ENCODE data around the gene ATP6V0B.

ATP6V0B gene

DNA sequence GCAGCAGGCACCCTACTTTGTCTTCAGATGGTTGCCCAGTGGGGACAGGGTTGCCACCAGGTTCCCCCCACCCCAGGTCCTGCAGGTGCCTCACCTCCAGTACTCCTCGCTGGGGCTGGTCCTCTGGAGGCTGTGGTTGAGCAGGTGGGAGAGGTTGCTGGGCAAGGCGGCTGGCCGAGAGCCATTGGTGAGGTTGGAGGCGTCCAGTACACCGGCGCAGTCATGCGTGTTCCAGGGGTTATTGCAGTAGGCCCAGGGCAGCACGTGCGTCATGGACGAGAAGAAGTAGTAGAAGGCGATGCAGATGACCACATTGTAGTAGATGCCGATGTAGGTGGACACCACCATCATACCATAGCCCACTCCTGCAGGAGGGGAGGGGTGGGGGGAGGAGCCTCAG, 33.5 kb downstream of the ATP6V0B start:
- DNase-seq (ENCODE audit: low spot score): no peak

DNA sequence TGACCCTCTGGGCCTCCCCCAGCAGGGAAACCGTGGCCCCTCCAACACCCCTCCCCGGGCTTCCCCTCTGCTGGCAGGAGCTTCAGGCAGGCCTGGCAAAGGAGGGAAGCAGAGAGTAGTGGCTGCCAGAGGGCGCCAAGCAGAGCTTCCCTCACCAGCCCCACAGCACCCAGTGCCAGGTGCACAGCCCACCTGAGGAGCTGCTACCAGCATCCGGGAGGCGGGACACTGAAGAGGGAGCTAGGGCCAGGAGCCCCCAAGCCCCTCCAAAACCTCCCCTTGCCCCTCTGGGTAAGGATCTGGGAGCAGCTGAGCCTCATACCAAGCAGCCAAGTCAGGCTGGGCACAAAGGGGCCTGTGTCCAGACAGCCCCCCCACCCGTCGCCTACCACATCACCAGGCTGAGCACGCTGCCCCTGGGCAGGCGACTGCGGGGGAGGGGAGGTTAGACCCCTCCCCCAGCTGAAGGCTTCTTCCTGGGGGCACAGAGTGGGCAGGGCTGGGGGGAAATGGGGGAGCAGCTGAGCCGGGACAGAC, 36.2 kb downstream of the ATP6V0B start:
- no peak for DNase-seq (ENCODE audit: low spot score)

DNA sequence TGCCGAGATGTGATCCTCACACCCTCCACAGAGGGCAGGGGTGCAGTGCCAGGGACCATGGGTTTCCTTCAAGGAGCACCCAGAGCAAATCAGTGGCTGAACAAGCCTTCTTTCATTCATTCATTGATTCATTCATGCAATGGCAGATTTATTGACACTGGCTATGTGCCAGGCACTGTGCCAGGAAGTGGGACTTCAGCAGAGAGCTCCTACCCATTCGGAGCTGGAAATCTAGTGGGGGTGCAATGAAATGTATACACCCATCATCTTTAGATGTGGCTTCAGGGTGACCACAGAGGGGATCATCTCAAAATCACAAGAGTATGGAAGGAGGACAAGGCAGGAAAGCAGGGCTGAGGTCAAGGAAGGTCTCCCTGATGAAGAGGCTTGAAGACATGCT, 37.6 kb downstream of the ATP6V0B start:
- no peak for DNase-seq (ENCODE audit: low spot score)

DNA sequence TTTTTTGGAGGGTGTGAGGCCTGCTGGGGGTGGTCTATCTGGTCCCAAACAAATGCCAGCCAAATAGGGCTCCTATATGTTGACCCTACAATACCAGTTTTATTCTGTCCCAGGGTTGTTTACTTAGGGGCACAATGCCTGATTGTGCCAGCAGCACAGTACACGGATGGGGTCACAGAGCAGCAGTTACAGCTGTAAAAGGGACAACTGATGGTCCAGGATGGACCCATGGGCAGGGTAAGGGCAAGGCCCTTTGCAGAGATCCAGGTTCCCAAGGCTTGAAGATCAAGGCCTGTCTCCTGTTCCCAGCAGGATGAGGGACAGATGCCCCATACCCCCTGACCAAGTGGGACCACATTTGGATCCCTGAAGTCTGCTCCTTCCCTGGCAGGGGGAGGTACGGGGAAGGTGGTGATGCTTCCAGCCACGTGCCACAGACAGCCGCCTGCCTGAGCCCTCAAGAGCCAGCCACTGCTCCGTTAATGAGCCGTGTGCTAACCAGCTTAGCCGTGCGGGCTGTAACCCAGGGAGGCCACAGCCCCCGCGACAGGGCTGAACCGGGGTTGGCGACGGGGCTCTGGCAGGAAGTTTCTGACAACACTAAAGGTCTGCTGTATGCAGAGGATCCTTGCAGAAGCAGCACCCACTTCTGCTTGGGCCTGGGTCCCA, 38.3 kb downstream of the ATP6V0B start:
- DNase-seq (ENCODE audit: low spot score): no peak

DNA sequence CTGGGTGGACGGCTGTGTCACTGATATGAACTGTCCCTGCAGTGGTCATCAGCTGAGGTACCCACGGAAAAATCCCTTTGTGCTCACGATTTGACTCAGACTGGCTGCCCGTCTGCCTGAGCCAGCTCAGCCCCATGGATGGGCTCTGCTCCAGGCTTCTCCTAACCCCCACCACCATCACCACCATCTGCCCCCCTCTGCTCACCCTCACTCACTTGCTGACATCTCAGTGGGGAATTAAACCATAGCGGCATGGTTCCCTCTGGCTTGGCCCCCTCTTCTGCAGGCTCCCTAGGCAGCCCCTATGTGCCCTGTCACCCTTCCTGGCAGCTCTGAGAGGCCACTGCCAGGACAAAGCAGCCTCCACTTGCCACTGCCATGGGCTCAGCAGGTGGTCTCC, 39.2 kb downstream of the ATP6V0B start:
- no peak for DNase-seq (ENCODE audit: low spot score)

DNA sequence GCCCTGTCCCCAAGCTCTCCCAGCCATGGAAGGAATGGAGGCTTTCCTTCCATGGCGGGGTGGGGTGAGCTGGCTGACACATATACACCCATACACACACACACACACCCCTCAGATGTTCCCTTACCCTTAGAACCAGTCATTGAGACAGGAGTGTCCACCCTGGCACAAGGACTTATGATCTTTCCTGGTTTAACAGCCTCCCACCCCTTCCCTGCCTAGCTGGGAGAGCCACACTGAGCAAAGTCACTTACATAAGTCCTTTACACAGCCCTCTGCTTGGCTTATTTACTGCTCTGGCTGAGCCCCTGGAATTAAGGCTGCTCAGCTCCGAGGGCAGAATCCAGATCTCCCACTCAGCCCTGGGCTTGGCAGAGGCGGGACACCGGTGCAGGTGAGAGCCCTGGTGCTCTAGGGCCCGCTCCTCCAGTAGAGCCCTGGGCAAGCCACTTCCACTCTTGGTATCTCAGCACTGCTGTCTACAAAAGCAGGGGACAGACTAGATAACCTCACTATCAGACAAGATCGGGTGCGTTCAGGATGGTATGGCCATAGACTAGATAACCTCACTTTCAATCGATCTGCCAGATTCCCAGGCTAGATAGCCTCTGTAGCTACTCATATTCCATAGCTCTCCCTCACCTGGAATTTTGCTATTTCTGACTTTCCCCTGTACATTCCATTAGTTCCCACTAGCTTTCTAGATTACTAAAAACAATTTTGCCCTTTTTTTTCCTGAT, 39.8 kb downstream of the ATP6V0B start:
- DNase-seq (ENCODE audit: low spot score): no peak

DNA sequence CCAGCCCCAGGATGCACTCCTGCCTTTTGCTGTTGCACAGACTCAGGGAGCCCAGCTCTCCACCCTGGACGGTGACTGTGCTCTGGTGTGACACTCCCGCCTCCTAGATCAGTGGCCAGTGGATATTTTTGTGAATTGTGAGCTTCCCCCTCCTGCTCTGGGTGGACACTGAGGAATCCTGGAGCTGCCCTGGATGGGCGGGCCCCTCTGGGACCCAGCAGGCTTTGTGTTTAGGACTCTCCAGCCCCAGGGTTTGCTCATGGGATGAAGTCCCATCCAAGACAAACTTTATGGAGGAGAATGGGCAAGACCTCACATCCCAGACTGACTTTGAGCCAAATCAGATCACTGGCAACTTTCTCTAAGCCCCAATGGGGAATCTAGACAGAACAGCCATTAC, 40.4 kb downstream of the ATP6V0B start:
- no peak for DNase-seq (ENCODE audit: low spot score)

DNA sequence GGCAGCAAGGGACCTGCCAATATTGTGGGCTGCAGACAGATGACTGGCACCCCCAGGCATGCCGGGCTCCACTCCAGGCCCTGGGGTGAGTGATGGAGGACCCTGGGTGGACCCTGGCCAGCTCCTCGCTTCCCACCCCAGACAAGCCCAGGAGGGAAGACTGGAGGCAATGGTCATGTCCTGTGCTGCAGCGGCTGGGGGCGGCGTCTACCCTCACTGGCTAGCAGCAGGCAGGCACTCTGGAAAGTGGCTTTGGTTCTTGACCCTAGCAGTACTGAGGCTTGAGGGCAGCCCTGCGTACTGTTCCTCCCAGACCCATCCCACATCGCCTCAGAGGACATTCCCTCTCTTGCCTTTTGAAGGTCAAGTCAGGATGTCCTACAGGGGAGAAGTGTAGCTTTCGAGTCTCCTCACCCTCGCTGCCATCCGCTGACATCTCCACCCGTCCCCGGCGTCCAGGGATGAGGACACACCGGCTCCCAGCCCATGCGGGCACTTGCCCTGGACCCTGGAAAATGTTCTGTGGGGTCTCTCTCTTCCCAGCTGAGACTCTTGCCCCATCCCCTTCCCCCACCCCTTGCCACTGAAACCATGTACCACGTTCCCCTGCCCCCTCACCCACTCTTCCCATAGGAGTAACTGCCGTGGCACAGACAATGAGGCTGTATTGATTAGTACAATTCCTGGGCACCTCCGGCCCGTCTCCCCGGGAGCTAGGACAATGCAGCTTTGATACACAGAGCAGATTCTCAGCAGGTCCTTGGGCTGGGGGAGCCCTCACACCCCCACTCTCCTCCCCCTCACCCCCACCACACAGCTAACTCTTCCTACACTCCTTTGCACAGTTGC, 41.5 kb downstream of the ATP6V0B start:
- DNase-seq (ENCODE audit: low spot score): no peak

DNA sequence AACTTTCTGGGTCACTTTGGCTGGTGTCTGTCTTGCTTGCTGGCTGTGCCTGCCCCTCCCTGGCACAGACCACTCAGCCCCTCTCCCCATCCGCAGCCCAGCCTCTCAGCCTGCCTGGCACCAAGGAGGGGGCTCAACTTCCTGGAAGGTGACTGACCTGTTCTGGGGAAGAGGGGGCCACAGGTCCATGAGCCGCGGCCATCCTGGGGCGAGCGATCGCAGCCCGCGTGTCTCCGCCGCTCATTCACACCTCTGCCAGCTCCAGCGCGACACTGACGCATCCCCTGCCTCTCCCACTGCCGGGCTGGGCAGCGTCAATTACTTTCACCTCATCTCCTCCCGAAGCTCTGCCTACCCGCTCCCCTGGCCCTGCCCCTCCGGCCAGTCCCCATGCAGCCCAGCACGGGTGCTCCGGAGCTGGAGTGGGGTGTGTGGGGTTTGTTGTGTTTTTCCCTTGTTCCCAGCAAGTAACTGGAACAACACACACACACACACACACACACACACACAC, 42.2 kb downstream of the ATP6V0B start:
- DNase-seq (ENCODE audit: low spot score): no peak

DNA sequence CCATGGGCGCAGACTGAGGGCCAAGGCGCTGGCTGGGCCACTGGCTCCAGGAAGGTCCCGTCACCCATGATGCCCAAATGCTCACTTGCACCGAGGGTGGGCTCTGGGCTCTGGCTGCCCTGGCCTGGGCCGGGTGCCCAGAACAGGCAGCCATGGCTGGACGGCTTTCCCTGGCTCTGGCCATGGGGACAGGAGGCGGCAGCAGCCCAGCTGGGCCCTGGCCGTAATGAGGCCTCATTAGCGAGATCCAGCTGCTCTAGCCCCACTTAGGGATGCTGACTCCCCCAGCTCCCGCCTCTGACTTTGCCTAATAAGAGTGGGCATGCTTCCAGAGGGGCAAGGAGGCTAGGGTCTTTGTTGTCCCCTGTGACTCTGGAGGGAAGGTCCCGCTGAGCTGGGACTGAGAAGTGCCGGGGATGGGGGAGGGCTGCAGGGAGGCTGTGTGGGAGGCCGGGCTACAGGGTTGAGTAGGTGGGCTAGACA, 44.7 kb downstream of the ATP6V0B start:
- DNase-seq (ENCODE audit: low spot score): no peak

DNA sequence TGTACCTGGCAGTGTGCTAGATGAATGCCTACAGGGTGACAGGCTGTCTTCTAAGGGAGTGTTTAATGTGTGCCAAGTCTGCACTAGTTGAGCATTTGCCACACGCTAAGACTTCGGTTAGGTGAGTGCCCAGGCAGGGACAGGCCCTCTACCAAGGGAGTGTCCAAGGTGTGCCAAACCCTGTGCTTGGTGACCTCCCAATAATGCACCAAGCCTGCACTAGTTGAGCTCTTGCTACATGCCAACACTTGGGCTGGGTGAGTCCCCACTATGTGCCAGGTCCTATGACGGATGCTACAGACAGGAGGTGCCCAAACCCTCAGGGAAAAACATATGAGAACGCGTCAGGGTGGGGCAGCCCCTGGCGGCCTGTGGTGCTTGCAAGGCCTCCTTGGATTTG, 45.7 kb downstream of the ATP6V0B start:
- DNase-seq (ENCODE audit: low spot score): no peak

DNA sequence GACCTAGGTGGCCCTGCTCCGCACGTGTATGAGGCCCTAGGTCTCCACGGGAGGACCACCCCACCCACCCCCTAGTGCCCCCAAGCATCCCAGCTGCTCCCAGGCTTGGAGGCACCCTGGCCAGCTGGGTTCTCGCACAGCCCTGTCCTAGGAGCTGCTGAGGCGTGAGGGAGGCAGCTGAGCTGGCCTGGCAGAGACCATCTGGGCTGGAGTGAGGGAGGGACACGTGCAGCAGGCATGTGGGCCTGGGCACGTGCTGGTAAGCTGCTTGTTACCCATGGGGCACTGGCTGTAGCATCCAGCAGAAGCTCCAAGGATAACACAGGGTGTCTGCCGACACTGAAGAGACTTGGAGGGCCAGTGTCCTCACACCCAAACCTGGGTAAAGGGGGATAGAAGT, 46.4 kb downstream of the ATP6V0B start:
- no peak for DNase-seq (ENCODE audit: low spot score)

DNA sequence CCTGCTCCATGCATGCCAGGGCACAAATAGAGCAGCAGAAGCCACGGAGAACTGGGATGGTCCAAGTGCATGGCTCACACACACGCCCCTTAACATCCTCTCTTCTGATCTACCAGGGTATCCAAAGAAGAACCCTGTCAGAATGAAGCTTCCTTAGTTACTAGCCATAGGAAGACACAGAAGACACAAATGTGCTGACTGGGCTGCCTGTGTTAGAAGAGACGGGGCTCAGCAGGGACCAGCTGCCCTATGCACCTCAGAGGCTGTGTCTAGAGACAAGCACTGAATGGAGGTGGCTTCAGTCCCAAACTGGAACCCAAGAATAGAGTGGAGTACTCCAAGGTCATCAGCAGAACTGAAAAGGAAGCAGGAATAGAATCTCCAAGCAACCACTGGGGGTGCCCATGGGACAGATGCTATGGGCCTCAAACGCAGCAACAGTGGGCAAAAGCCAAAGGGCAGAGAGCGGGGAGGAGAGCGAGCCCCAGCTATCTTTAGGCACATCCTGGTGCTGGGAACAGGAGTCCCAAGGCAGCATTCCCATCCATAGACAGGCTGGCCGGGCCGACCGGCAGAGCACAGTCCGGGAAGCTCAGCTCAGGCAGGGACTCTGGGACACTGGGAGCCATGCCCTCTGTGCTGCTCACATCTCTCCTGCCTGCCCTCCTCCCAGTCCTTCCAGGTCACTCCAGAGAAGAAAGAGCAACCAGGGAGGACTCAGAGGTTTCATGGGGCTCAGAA, 47.0 kb downstream of the ATP6V0B start:
- no peak for DNase-seq (ENCODE audit: low spot score)

DNA sequence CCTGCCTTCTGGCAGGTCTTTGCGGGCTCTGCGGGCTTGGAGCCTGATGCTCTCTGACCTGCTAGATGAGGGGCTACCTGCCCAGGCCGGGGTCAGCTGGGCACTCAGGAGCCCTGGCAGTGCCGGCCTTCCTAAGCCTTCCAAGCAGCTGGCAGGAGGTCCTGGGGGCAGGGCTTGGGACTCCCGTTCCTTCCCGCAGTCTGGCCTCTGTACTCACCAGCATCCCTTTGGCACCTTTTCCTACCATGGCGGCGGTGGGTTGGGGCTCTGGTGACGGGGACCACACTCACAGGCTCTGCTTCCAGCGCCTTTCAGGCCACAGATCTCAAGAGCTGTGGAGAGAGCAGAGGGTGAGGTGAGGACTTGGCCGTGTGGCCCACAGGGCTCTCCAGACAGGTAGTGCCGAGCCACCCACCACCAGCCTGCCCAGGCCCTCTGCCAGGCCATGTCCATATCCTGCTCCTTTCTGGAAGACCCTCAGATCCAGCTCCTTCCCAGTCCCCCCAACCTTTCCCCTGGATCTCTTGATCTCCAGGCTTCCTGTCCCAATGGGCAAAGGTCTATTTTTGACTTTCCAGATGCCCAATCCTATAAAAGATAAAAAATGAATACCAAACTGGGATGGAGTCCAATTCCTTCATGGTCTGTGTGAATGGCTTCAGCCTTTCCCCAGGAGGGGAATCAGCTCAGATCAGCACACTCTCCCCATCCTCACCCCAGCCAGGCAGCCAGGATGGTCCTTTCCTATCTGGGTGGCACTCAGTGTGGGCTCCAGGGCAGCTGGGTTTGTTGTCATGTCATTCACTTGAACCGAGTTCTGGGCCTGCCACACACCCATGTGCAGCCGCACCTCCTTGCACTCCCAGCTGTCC, 49.5 kb downstream of the ATP6V0B start:
- no peak for DNase-seq (ENCODE audit: low spot score)

DNA sequence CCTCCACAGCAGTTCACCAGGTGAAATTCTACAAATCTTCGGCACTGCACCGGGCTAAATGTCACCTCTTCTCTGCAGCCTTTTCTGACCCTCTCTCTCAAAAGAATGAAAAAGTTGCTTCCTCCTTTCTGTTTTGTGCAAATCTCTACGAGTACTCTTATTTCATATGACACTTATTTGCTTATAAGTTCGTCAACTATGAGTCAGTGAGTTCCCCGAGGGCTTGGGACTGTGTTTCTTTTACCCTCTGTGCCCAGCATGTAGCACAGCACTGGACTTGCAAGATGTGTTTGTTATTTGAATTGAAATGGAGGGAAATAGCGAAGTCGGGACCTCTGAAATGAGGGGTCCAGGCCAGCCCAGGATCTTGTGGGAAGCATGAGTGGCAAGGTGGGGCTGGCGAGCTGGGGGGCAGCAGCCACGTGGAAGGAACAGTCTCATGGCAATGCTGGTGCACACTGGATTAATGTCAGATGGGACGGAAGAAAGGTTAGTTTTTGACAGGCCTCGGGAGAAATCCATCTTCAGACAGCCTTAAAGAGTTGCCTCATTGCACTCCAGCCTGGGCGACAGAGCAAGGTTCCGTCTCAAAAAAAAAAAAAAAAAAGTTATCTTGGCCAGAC, 50.3 kb downstream of the ATP6V0B start:
- no peak for DNase-seq (ENCODE audit: low spot score)

DNA sequence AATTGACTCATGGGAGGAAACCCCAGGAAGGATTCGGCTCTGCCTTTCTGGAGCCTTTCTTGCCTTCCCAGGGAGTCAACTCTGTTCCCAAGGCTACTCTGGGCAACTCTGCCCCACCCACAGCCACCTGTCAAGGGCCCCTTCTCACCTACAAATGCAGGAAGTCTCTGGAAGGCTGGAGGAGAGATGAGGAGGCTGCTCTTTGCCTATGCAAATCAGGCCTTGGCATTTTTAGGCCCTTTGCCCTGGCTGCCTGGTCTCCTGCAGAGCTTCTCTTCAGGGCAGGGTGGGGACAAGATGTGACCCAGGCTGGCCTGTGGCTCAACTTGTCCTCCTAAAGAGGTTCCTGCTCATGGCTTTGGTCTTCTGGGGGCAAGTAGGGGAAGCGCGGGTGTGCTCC, 51.1 kb downstream of the ATP6V0B start:
- peak; percentile 56 for DNase-seq (ENCODE audit: low spot score)

DNA sequence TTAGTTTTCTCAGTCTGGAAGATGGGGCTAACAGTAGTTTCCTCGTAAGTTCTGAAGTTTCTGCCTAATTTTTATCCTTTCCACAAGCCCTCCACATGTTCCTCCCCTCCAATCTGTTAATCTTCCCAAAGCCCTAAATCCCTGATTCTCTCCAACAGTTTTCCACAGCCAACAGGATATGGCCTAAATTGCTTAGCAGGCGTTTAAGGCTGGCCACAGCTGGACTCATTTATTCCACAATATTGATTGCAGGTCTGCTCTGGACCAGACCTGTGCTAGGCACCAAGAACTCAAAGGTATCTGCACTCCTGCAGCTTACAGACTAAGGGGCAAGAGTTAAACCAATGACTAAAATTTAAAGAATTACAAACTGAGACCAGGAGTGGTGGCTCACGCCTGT, 52.6 kb downstream of the ATP6V0B start:
- DNase-seq (ENCODE audit: low spot score): no peak
